ENCODE results near the gene RAB37. TPM values are rescaled to one million over a fixed set of nuclear protein-coding genes. Genes with fewer than 3 reads are reported as not detected.
A peak's percentile ranks its signal among the peaks of the same experiment; 100 is the strongest.

The RAB37 gene
- total RNA-seq, 1 experiment from 2014 or later = 8.9 TPM

- ATAC-seq (no peak), DNase-seq (ENCODE audit: low spot score) (no peak)
- peaks cover 53% of the 10 kb centered on the region for H3K4me1 Mint-ChIP-seq
- ChIA-PET POLR2A (no interaction called here), CTCF (interaction anchor here (0.6 to 6.7 kb wide), 7 partner anchors 8 to 390 kb away, joined by 3 to 115 read pairs (median 4); no protein-coding TSS in a partner anchor)
- no peaks in the 10 kb centered on the region for H3K27me3 Mint-ChIP-seq (ENCODE audit: low read depth)
- no peak overlapping the region for H3K4me3 Mint-ChIP-seq
- TF ChIP-seq NFE2L1 (CRISPR knock-in tag; IDR thresholded peaks at IDR 0.05) (no peak), CREB1 (CRISPR knock-in tag; IDR thresholded peaks at IDR 0.05) (no peak), ZNF219 (CRISPR knock-in tag; IDR thresholded peaks at IDR 0.05; ENCODE audit: borderline replicate concordance) (no peak)
- TF ChIP-seq, protein P1, sequence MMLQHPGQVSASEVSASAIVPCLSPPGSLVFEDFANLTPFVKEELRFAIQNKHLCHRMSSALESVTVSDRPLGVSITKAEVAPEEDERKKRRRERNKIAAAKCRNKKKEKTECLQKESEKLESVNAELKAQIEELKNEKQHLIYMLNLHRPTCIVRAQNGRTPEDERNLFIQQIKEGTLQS (CRISPR knock-in tag; conservative IDR thresholded peaks at IDR 0.05) = no peak
- H3K9me3 Mint-ChIP-seq = no peaks in the 10 kb centered on the region
- peaks cover 2% of the 10 kb centered on the region for H3K36me3 Mint-ChIP-seq
- no peak overlapping the region for H3K27ac Mint-ChIP-seq
Observed at GRCh38 chr17:74757502-74757901, 20.4 kb downstream of the RAB37 start.

DNA sequence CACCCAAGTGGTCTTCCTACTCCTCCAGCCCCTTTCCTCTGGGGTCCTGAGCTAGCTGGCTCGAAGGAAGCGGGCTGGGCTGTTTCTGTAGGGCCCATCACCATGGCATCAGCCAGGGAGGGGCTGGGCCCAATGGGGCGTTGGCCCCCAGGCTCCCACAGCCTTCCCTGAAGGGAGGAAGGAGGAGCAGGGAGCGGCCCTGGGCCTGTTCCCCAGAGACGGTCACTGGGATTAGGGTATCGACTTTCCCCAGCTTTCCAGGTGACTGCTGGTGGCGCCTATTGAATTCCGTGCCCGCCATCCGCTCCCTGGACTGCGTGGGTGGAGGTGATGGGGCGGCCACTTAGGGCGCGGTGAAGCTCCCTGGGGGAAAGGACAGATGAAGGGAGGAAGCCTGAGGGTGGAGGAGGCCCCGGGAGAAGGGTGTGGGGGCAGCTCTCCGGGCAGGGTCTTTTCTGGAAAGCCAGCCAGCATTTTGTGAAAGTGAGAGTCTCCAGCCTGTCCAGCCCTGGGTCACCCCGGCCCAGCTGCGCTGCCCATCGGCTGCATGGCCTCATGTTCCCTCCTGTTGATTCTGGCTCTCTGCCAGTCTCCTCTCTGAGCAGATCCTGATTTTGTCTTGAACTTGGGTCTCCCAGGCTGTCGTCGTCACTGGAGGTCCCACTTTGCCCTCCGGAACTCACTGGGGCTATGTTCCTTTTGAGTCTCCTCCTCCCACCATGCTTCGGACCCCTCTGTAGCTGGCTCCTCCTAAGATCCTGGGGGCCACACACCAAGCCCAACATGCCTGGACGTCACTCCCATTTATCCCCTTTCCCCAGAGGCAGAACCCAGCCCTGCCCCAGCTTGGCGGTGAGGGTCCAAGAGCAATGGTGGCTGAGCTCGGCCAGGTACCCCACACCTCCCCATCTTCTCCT, 21.1 kb downstream of the RAB37 start:
- ATAC-seq (no peak), DNase-seq (ENCODE audit: low spot score) (no peak)
- CTCF ChIA-PET = interaction anchor here (0.6 to 6.7 kb wide), 10 partner anchors 9 to 390 kb away, joined by 3 to 115 read pairs (median 14); partner anchors contain the start of gene RAB37
- Mint-ChIP-seq H3K27ac (peak overlapping the region; percentile 65), H3K36me3 (no peaks in the 10 kb centered on the region), H3K4me3 (no peak overlapping the region), H3K9me3 (no peaks in the 10 kb centered on the region), H3K27me3 (ENCODE audit: low read depth) (no peaks in the 10 kb centered on the region), H3K4me1 (peaks cover 51% of the 10 kb centered on the region)
- TF ChIP-seq FOXP1 (CRISPR knock-in tag; IDR thresholded peaks at IDR 0.05; ENCODE audit: borderline replicate concordance) (no peak), SP1 (CRISPR knock-in tag; conservative IDR thresholded peaks at IDR 0.05) (no peak), EMX1 (CRISPR knock-in tag; IDR thresholded peaks at IDR 0.05) (no peak), NFE2L1 (CRISPR knock-in tag; IDR thresholded peaks at IDR 0.05) (no peak), E2F5 (CRISPR knock-in tag; IDR thresholded peaks at IDR 0.05) (no peak), TCF7 (CRISPR knock-in tag; IDR thresholded peaks at IDR 0.05; ENCODE audit: low read depth) (no peak), ZNF423 (CRISPR knock-in tag; IDR thresholded peaks at IDR 0.05) (no peak), CTCF (IDR thresholded peaks at IDR 0.05) (no peak), HMGXB4 (CRISPR knock-in tag; IDR thresholded peaks at IDR 0.05) (no peak), CBFB (CRISPR knock-in tag; IDR thresholded peaks at IDR 0.05; ENCODE audit: low read depth) (no peak), JAZF1 (CRISPR knock-in tag; IDR thresholded peaks at IDR 0.05) (no peak), RELA (CRISPR knock-in tag; IDR thresholded peaks at IDR 0.05; ENCODE audit: borderline replicate concordance) (no peak), NR1H2 (CRISPR knock-in tag; IDR thresholded peaks at IDR 0.05) (no peak), NFATC4 (CRISPR knock-in tag; IDR thresholded peaks at IDR 0.05) (no peak), MXD4 (CRISPR knock-in tag; IDR thresholded peaks at IDR 0.05; ENCODE audit: borderline replicate concordance) (no peak)
- TF ChIP-seq, protein P1 (CRISPR knock-in tag; conservative IDR thresholded peaks at IDR 0.05) = no peak
- TF ChIP-seq, protein P2, sequence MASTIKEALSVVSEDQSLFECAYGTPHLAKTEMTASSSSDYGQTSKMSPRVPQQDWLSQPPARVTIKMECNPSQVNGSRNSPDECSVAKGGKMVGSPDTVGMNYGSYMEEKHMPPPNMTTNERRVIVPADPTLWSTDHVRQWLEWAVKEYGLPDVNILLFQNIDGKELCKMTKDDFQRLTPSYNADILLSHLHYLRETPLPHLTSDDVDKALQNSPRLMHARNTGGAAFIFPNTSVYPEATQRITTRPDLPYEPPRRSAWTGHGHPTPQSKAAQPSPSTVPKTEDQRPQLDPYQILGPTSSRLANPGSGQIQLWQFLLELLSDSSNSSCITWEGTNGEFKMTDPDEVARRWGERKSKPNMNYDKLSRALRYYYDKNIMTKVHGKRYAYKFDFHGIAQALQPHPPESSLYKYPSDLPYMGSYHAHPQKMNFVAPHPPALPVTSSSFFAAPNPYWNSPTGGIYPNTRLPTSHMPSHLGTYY (CRISPR knock-in tag; IDR thresholded peaks at IDR 0.05) = no peak
- TF ChIP-seq, protein P3, sequence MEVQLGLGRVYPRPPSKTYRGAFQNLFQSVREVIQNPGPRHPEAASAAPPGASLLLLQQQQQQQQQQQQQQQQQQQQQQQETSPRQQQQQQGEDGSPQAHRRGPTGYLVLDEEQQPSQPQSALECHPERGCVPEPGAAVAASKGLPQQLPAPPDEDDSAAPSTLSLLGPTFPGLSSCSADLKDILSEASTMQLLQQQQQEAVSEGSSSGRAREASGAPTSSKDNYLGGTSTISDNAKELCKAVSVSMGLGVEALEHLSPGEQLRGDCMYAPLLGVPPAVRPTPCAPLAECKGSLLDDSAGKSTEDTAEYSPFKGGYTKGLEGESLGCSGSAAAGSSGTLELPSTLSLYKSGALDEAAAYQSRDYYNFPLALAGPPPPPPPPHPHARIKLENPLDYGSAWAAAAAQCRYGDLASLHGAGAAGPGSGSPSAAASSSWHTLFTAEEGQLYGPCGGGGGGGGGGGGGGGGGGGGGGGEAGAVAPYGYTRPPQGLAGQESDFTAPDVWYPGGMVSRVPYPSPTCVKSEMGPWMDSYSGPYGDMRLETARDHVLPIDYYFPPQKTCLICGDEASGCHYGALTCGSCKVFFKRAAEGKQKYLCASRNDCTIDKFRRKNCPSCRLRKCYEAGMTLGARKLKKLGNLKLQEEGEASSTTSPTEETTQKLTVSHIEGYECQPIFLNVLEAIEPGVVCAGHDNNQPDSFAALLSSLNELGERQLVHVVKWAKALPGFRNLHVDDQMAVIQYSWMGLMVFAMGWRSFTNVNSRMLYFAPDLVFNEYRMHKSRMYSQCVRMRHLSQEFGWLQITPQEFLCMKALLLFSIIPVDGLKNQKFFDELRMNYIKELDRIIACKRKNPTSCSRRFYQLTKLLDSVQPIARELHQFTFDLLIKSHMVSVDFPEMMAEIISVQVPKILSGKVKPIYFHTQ (CRISPR knock-in tag; IDR thresholded peaks at IDR 0.05) = no peak
- POLR2A ChIA-PET = interaction anchor here (2.1 kb wide), 1 partner anchor 9 kb away, joined by 8 read pairs; no protein-coding TSS in a partner anchor

All from WTC11 (cell line).